OCI-LY7 (cell line): Measurements from ENCODE around the gene SOBP. TPM values are rescaled to one million over a fixed set of nuclear protein-coding genes. Genes with fewer than 3 reads are reported as not detected.

Source experiments
- BruUV-seq: library from RNA; stranded (reverse); fragments of 400-500 nt; replicated peaks from 2 replicates; lab custom pipeline; 2021; lab: Mats Ljungman, UMichigan
- CTCF ChIA-PET: fragments of 300-600 bp; sonication (Branson Sonifier 250); formaldehyde crosslinking; loops from one replicate; lab custom pipeline; 2022; ENCODE audit warnings: antibody characterized with exemption; ENCODE audit not compliant: unreplicated experiment; lab: Charles Lee
- POLR2A ChIA-PET: fragments of 300-600 bp; sonication (Branson Sonifier 250); formaldehyde crosslinking; loops from one replicate; lab custom pipeline; 2022; ENCODE audit warnings: antibody characterized with exemption; lab: Charles Lee
- DNase-seq: peaks from one replicate; pipeline ENCODE4 v3.0.0-alpha.2; 2015; ENCODE audit warnings: low spot score
- H2AFZ ChIP-seq: fragments of 200-600 bp; sonication (generic), shearing (Covaris generic); 2 replicates; pipeline ENCODE4 v1.6.1; 2014; ENCODE audit warnings: mild to moderate bottlenecking, antibody characterized with exemption, low read length, moderate library complexity
- H3K27ac ChIP-seq: fragments of 200-600 bp; sonication (generic); 2 replicates; pipeline ENCODE4 v1.5.1; 2014; ENCODE audit warnings: mixed run types, low read depth, mild to moderate bottlenecking, moderate library complexity, low read length, inconsistent platforms; ENCODE audit not compliant: poor library complexity, severe bottlenecking
- H3K36me3 ChIP-seq: fragments of 200-600 bp; sonication (generic); 2 replicates; pipeline ENCODE4 v1.6.1; 2014; ENCODE audit warnings: mild to moderate bottlenecking, antibody characterized with exemption, low read length, moderate library complexity, mixed read lengths; ENCODE audit not compliant: insufficient read depth
- H3K4me1 ChIP-seq: fragments of 200-600 bp; sonication (generic); 2 replicates; pipeline ENCODE4 v1.5.1; 2014; ENCODE audit warnings: mild to moderate bottlenecking, low read length; ENCODE audit not compliant: insufficient read depth, poor library complexity, severe bottlenecking
- H3K4me2 ChIP-seq: fragments of 200-600 bp; sonication (generic); 2 replicates; pipeline ENCODE4 v1.6.1; 2014; ENCODE audit warnings: mild to moderate bottlenecking, low read length
- H3K4me3 ChIP-seq: fragments of 200-600 bp; sonication (generic); 2 replicates; pipeline ENCODE4 v1.5.1; 2014; ENCODE audit warnings: mild to moderate bottlenecking, low read depth, low read length; ENCODE audit not compliant: poor library complexity, severe bottlenecking
- H3K79me2 ChIP-seq: fragments of 200-600 bp; sonication (generic); 2 replicates; pipeline ENCODE4 v1.6.1; 2016; ENCODE audit warnings: low read depth, mild to moderate bottlenecking, low read length, moderate library complexity, mixed read lengths; ENCODE audit not compliant: insufficient read depth
- H3K9me2 ChIP-seq: fragments of 200-600 bp; sonication (generic); 2 replicates; pipeline ENCODE4 v1.6.1; 2016; ENCODE audit warnings: mild to moderate bottlenecking, low read length, mixed read lengths; ENCODE audit not compliant: insufficient read depth
- H3K9me3 ChIP-seq: fragments of 200-600 bp; sonication (generic); 2 replicates; pipeline ENCODE4 v1.6.1; 2014; ENCODE audit warnings: mild to moderate bottlenecking, mixed run types, low read length, mixed read lengths
- H4K20me1 ChIP-seq: fragments of 200-600 bp; sonication (generic); 2 replicates; pipeline ENCODE4 v1.6.1; 2014; ENCODE audit warnings: mild to moderate bottlenecking, antibody characterized with exemption, low read length, moderate library complexity, mixed read lengths; ENCODE audit not compliant: insufficient read depth
- EZH2phosphoT487 ChIP-seq: fragments of 200-600 bp; sonication (generic); IDR thresholded peaks from 2 replicates; pipeline ENCODE4 v1.6.1; 2018; ENCODE audit warnings: low read depth, borderline replicate concordance, mild to moderate bottlenecking, mixed run types, antibody characterized with exemption, low read length, moderate library complexity, mixed read lengths
- intact Hi-C: fragments of 100-400 bp; cut with micrococcal nuclease; formaldehyde crosslinking; loops from one replicate; pipeline ENCODE4 v1.10.0; 2022; ENCODE audit not compliant: unreplicated experiment
- total RNA-seq, 2 experiments: library from RNA; depleted of rRNA in 1 of 2; stranded (reverse); fragments of >200 nt in 1 of 2; shearing (Covaris generic) in 1 of 2; gene quantifications; 2 replicates each; pipeline ENCODE4 v1.2.3, GENCODE V29; 2014 to 2022
- TF ChIP-seq, protein P1 (sequence below): fragments of 200-600 bp; sonication (generic); conservative IDR thresholded peaks from 2 replicates; pipeline ENCODE4 v1.5.1; 2014; ENCODE audit warnings: mild to moderate bottlenecking, antibody characterized with exemption, low read length, moderate library complexity, mixed read lengths

Gene SOBP
- total RNA-seq, 2 experiments from 2014 or later, result 21.5 to 29.4 TPM

DNA sequence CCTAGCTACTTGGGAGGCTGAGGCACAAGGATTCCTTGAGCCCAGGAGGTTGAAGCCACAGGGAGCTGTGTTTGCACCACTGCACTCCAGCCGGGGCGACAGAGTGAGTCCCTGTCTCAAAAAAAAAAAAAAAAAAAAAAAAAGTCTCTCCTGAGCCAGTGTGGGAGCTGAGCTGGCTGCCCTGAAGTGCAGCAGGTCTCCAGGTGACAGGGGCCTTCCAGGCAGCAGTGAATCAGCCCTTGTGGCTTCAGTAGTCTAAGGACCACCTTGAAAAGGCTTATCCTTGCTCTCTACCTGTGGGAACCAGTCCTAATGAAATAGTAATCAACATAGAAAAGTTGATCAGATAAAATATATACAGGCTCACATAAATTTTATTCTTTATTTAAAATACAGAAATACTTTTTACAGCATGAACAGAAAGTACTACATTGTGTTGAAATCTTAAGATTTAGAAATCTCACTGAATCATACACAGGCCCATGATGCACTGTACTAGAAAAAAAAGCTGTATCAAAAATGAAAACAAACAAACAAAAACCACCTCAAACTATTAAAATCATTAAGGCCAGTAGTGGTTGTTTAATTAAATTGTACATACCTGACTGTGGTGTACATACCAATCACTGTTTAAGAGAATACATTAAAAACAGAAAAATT is 205.3 kb downstream of the SOBP start:
- Histone ChIP-seq H3K36me3 (no peaks in the 10 kb centered on the region), H3K79me2 (no peaks in the 10 kb centered on the region), H3K27ac (no peak overlapping the region), H4K20me1 (no peaks in the 10 kb centered on the region), H3K9me3 (no peaks in the 10 kb centered on the region), H2AFZ (no peak overlapping the region), H3K9me2 (no peaks in the 10 kb centered on the region), H3K4me3 (no peak overlapping the region), H3K4me1 (no peaks in the 10 kb centered on the region), H3K4me2 (no peak overlapping the region)
- POLR2A ChIA-PET, result interaction anchor here (0.6 to 0.7 kb wide), 4 partner anchors 16 to 152 kb away, joined by 3 to 13 read pairs (median 3); no protein-coding TSS in a partner anchor
- no peak for DNase-seq
- TF ChIP-seq EZH2phosphoT487, result no peak
- TF ChIP-seq, protein P1, sequence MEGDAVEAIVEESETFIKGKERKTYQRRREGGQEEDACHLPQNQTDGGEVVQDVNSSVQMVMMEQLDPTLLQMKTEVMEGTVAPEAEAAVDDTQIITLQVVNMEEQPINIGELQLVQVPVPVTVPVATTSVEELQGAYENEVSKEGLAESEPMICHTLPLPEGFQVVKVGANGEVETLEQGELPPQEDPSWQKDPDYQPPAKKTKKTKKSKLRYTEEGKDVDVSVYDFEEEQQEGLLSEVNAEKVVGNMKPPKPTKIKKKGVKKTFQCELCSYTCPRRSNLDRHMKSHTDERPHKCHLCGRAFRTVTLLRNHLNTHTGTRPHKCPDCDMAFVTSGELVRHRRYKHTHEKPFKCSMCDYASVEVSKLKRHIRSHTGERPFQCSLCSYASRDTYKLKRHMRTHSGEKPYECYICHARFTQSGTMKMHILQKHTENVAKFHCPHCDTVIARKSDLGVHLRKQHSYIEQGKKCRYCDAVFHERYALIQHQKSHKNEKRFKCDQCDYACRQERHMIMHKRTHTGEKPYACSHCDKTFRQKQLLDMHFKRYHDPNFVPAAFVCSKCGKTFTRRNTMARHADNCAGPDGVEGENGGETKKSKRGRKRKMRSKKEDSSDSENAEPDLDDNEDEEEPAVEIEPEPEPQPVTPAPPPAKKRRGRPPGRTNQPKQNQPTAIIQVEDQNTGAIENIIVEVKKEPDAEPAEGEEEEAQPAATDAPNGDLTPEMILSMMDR, result no peak
- intact Hi-C loops, result no loop called here
- no TSS peak for BruUV-seq
- CTCF ChIA-PET, result no interaction called here

DNA sequence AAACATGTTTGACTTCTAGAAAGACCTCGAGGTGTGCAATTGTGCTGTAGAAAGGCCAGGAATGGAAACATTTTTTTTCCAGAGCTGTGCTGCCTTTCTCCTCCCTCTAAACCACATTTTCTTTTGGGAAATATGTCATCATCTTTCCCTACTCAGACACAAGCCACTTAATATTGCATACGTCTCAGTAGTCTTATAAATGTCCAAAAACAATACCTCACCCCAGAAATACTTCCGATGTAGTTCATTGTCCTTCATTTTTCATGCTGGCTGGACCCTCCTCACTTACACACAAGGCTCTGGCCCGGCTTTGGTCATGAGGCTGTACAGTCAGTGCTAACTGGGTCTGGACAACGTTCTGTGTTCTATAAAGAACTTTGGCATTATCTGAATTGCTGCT is 207.8 kb downstream of the SOBP start:
- POLR2A ChIA-PET, result interaction anchor here (1.0 kb wide), 1 partner anchor 90 kb away, joined by 3 read pairs; no protein-coding TSS in a partner anchor
- Histone ChIP-seq H3K4me1 (no peaks in the 10 kb centered on the region), H3K4me3 (no peak overlapping the region), H3K4me2 (no peak overlapping the region), H3K9me2 (no peaks in the 10 kb centered on the region), H3K27ac (no peak overlapping the region), H2AFZ (no peak overlapping the region), H3K79me2 (no peaks in the 10 kb centered on the region), H3K36me3 (no peaks in the 10 kb centered on the region), H4K20me1 (no peaks in the 10 kb centered on the region), H3K9me3 (no peaks in the 10 kb centered on the region)
- intact Hi-C loops, result no loop called here
- TF ChIP-seq EZH2phosphoT487, result no peak
- TF ChIP-seq, protein P1, result no peak
- BruUV-seq, result no TSS peak
- CTCF ChIA-PET, result no interaction called here
- no peak for DNase-seq

DNA sequence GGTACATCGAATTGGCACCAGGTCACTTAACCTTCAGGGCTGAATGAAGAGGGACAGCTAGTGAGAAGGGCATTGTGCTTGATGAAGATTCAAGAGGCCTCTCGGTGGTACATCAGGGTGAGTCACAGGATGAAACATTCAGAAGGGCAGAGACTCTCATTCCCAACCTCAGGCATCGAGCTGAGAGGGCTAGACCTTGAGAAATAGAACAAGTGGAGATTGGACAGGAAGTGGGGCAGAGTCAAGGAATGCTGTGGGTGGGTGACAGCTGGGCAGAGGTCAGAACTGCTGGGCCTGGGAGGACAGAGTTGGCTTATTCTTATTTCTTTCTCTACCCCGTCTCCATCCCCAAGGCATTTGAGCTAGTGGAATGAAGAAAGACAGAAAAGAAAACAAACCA is 208.2 kb downstream of the SOBP start:
- POLR2A ChIA-PET, result interaction anchor here (1.0 kb wide), 1 partner anchor 89 kb away, joined by 3 read pairs; no protein-coding TSS in a partner anchor
- H3K4me2 ChIP-seq, result no peak overlapping the region
- H3K9me3 ChIP-seq, result no peaks in the 10 kb centered on the region
- no peak overlapping the region for H2AFZ ChIP-seq
- no peak for DNase-seq
- no peaks in the 10 kb centered on the region for H3K4me1 ChIP-seq
- TF ChIP-seq EZH2phosphoT487, result no peak
- TF ChIP-seq, protein P1, result no peak
- no peaks in the 10 kb centered on the region for H3K79me2 ChIP-seq
- no TSS peak for BruUV-seq
- H4K20me1 ChIP-seq, result no peaks in the 10 kb centered on the region
- no peaks in the 10 kb centered on the region for H3K9me2 ChIP-seq
- intact Hi-C loops, result no loop called here
- no peak overlapping the region for H3K27ac ChIP-seq
- H3K4me3 ChIP-seq, result no peak overlapping the region
- CTCF ChIA-PET, result no interaction called here
- no peaks in the 10 kb centered on the region for H3K36me3 ChIP-seq
